Gastrocnemius medialis (tissue), 4 donors: ENCODE measurements around the gene SLC27A6. TPM values are rescaled to one million over a fixed set of nuclear protein-coding genes. Genes with fewer than 3 reads are reported as not detected.

Source experiments
- ATAC-seq, 2 donors: fragments of 150-250 bp; one replicate each; pipeline ENCODE4 v1.9.1; 2016
- DNase-seq, 2 donors: peaks; one replicate each; pipeline ENCODE4 v3.0.0-alpha.2; 2019
- H3K27ac ChIP-seq, 4 donors: fragments of 200-600 bp; sonication (generic); 1 replicate in 1 of 4; 2 replicates in 3 of 4; pipeline ENCODE4 v1.5.1; 2016 to 2018; ENCODE audit warnings: mild to moderate bottlenecking in 2 of 4, moderate library complexity in 1 of 4
- H3K27me3 ChIP-seq, 3 donors: fragments of 200-600 bp; sonication (generic) in 2 of 3; 1 replicate in 1 of 3; 2 replicates in 2 of 3; pipeline versions ENCODE4 v1.5.1 to v1.6.0; 2016 to 2019; ENCODE audit warnings: mild to moderate bottlenecking in 1 of 3, moderate library complexity in 1 of 3
- H3K36me3 ChIP-seq, 2 donors: fragments of 200-600 bp; sonication (generic) in 1 of 2; one replicate each; pipeline ENCODE4 v1.5.1; 2017 to 2018
- H3K4me1 ChIP-seq, 2 donors: fragments of 200-600 bp; sonication (generic) in 1 of 2; one replicate each; pipeline ENCODE4 v1.5.1; 2016 to 2017; ENCODE audit warnings: mild to moderate bottlenecking in 2 of 2
- H3K4me3 ChIP-seq, 4 donors: fragments of 200-600 bp; sonication (generic) in 3 of 4; 1 replicate in 1 of 4; 2 replicates in 3 of 4; pipeline ENCODE4 v1.5.1; 2016 to 2019; ENCODE audit warnings: mild to moderate bottlenecking in 2 of 4
- H3K9me3 ChIP-seq, 3 donors: fragments of 200-600 bp; sonication (generic) in 2 of 3; 1 replicate in 1 of 3; 2 replicates in 2 of 3; pipeline ENCODE4 v1.5.1; 2016 to 2019
- CTCF ChIP-seq, 5 experiments: fragments of 450-650 bp in 3 of 5; fragments of 200-600 bp in 2 of 5; sonication (generic) in 2 of 5; IDR thresholded peaks in 4 of 5; conservative IDR thresholded peaks in 1 of 5; 1 replicate in 4 of 5; 2 replicates in 1 of 5; pipeline ENCODE4 v1.5.1; 2016 to 2019; ENCODE audit warnings: antibody characterized with exemption in 5 of 5, mild to moderate bottlenecking in 3 of 5, moderate library complexity in 3 of 5
- POLR2A ChIP-seq, 2 donors: fragments of 450-650 bp; IDR thresholded peaks; one replicate each; pipeline ENCODE4 v1.6.1; 2017; ENCODE audit warnings: antibody characterized with exemption in 2 of 2, mild to moderate bottlenecking in 2 of 2, moderate library complexity in 2 of 2
- in situ Hi-C, 4 donors: fragments of 200-750 bp; cut with MboI; loops; one replicate each; pipeline versions ENCODE4 v1.15.0 to v1.8.0; 2017; ENCODE audit warnings: low sequenced_read_pairs in 4 of 4
- intact Hi-C: fragments of 100-400 bp; cut with DNase I; formaldehyde crosslinking; loops from one replicate; pipeline ENCODE4 v1.15.1; 2023; ENCODE audit warnings: low total_unique reads
- total RNA-seq, 4 donors: library from RNA; depleted of rRNA; stranded (reverse); fragments of >200 nt; gene quantifications; one replicate each; pipeline versions ENCODE4 v1.1.0 to v1.2.3, GENCODE V29; 2016

SLC27A6 gene
- total RNA-seq, 4 donors from 2014 or later: 0.29 to 2.0 TPM; not detected in 2

- no peaks in the 10 kb centered on the region for H3K9me3 ChIP-seq
- no peaks in the 10 kb centered on the region for H3K27me3 ChIP-seq
- TF ChIP-seq POLR2A (IDR thresholded peaks at IDR 0.05): no peak
- no peak for TF ChIP-seq CTCF (IDR thresholded peaks at IDR 0.05 in 4 of 5, conservative IDR thresholded peaks at IDR 0.05 in 1 of 5)
- H3K36me3 ChIP-seq: no peaks in the 10 kb centered on the region
- H3K27ac ChIP-seq: no peak overlapping the region
- H3K4me3 ChIP-seq: no peak overlapping the region
- ATAC-seq (no peak), DNase-seq (no peak)
- intact Hi-C loops (no loop called here), in situ Hi-C loops (no loop called here)
- H3K4me1 ChIP-seq: no peaks in the 10 kb centered on the region
Observed at GRCh38 chr5:129014185-129014584, 48.9 kb downstream of the SLC27A6 start.

- Histone ChIP-seq H3K4me1 (no peaks in the 10 kb centered on the region), H3K36me3 (no peaks in the 10 kb centered on the region), H3K9me3 (no peaks in the 10 kb centered on the region), H3K27me3 (no peaks in the 10 kb centered on the region), H3K4me3 (no peak overlapping the region), H3K27ac (no peak overlapping the region)
- intact Hi-C loops (no loop called here), in situ Hi-C loops (no loop called here)
- DNase-seq (no peak), ATAC-seq (no peak)
- TF ChIP-seq POLR2A (IDR thresholded peaks at IDR 0.05): no peak
Observed at GRCh38 chr5:129018837-129019236, 53.5 kb downstream of the SLC27A6 start.

GRCh38 chr5:129019401-129019908 lies 54.2 kb downstream of the SLC27A6 start:
- no peak overlapping the region for H3K27ac ChIP-seq
- intact Hi-C loops: no loop called here
- no peaks in the 10 kb centered on the region for H3K9me3 ChIP-seq
- no peaks in the 10 kb centered on the region for H3K4me1 ChIP-seq
- no peak overlapping the region for H3K4me3 ChIP-seq
- in situ Hi-C loops: no loop called here
- TF ChIP-seq CTCF (IDR thresholded peaks at IDR 0.05 in 4 of 5, conservative IDR thresholded peaks at IDR 0.05 in 1 of 5): no peak
- no peak for TF ChIP-seq POLR2A (IDR thresholded peaks at IDR 0.05)
- H3K27me3 ChIP-seq: no peaks in the 10 kb centered on the region
- no peaks in the 10 kb centered on the region for H3K36me3 ChIP-seq
- ATAC-seq (no peak), DNase-seq (no peak)

- no peak overlapping the region for H3K27ac ChIP-seq
- ATAC-seq (no peak), DNase-seq (no peak)
- no peaks in the 10 kb centered on the region for H3K9me3 ChIP-seq
- TF ChIP-seq CTCF (IDR thresholded peaks at IDR 0.05 in 4 of 5, conservative IDR thresholded peaks at IDR 0.05 in 1 of 5) (no peak), POLR2A (IDR thresholded peaks at IDR 0.05) (no peak)
- H3K4me3 ChIP-seq: no peak overlapping the region
- no peaks in the 10 kb centered on the region for H3K36me3 ChIP-seq
- in situ Hi-C loops (no loop called here), intact Hi-C loops (no loop called here)
- H3K4me1 ChIP-seq: no peaks in the 10 kb centered on the region
- no peaks in the 10 kb centered on the region for H3K27me3 ChIP-seq
Observed at GRCh38 chr5:129020683-129021082, 55.4 kb downstream of the SLC27A6 start.

GRCh38 chr5:129021744-129022143 lies 56.5 kb downstream of the SLC27A6 start:
- in situ Hi-C loops (no loop called here), intact Hi-C loops (no loop called here)
- Histone ChIP-seq H3K4me1 (no peaks in the 10 kb centered on the region), H3K27ac (no peak overlapping the region), H3K36me3 (no peaks in the 10 kb centered on the region), H3K9me3 (no peaks in the 10 kb centered on the region), H3K27me3 (no peaks in the 10 kb centered on the region), H3K4me3 (no peak overlapping the region)
- ATAC-seq (no peak), DNase-seq (no peak)
- TF ChIP-seq POLR2A (IDR thresholded peaks at IDR 0.05): no peak

GRCh38 chr5:129022599-129022998 lies 57.3 kb downstream of the SLC27A6 start:
- Histone ChIP-seq H3K4me1 (no peaks in the 10 kb centered on the region), H3K4me3 (no peak overlapping the region), H3K9me3 (no peaks in the 10 kb centered on the region), H3K36me3 (no peaks in the 10 kb centered on the region), H3K27me3 (no peaks in the 10 kb centered on the region), H3K27ac (no peak overlapping the region)
- intact Hi-C loops: no loop called here
- ATAC-seq (no peak), DNase-seq (no peak)
- in situ Hi-C loops: no loop called here
- TF ChIP-seq POLR2A (IDR thresholded peaks at IDR 0.05): no peak
- TF ChIP-seq CTCF (IDR thresholded peaks at IDR 0.05 in 4 of 5, conservative IDR thresholded peaks at IDR 0.05 in 1 of 5): no peak
